ENCODE results near the gene POLR2H. TPM values are rescaled to one million over a fixed set of nuclear protein-coding genes. Genes with fewer than 3 reads are reported as not detected.

Gene POLR2H
- total and polyA plus RNA-seq, 8 donors, result 54.7 to 98.6 (median 85.3) TPM

- intact Hi-C loops (cut with DNase I), result no loop called here
- H3K27ac ChIP-seq, result no peak overlapping the region
- TF ChIP-seq, protein P1, sequence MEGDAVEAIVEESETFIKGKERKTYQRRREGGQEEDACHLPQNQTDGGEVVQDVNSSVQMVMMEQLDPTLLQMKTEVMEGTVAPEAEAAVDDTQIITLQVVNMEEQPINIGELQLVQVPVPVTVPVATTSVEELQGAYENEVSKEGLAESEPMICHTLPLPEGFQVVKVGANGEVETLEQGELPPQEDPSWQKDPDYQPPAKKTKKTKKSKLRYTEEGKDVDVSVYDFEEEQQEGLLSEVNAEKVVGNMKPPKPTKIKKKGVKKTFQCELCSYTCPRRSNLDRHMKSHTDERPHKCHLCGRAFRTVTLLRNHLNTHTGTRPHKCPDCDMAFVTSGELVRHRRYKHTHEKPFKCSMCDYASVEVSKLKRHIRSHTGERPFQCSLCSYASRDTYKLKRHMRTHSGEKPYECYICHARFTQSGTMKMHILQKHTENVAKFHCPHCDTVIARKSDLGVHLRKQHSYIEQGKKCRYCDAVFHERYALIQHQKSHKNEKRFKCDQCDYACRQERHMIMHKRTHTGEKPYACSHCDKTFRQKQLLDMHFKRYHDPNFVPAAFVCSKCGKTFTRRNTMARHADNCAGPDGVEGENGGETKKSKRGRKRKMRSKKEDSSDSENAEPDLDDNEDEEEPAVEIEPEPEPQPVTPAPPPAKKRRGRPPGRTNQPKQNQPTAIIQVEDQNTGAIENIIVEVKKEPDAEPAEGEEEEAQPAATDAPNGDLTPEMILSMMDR (IDR thresholded peaks at IDR 0.05), result no peak
- peaks cover 19 to 50% of the 10 kb centered on the region in 2 donors for H3K4me1 ChIP-seq
- no peaks in the 10 kb centered on the region for H3K27me3 ChIP-seq
- H3K36me3 ChIP-seq, result peaks cover 14 to 89% of the 10 kb centered on the region in 2 donors
- no peak for ATAC-seq
- H3K4me3 ChIP-seq, result no peak overlapping the region
- H3K9me3 ChIP-seq, result no peaks in the 10 kb centered on the region
- no peak for DNase-seq
Measured at GRCh38 chr3:184322731-184323487, 38.6 kb upstream of the POLR2H start.

GRCh38 chr3:184323696-184324095 lies 37.8 kb upstream of the POLR2H start:
- ATAC-seq (no peak), DNase-seq (no peak)
- Histone ChIP-seq H3K36me3 (peaks cover 18 to 89% of the 10 kb centered on the region in 2 donors), H3K4me3 (no peak overlapping the region), H3K27ac (no peak overlapping the region), H3K27me3 (no peaks in the 10 kb centered on the region), H3K4me1 (peaks cover 15 to 42% of the 10 kb centered on the region in 2 donors), H3K9me3 (no peaks in the 10 kb centered on the region)
- TF ChIP-seq, protein P1 (IDR thresholded peaks at IDR 0.05), result no peak
- intact Hi-C loops (cut with DNase I), result no loop called here

- ATAC-seq (no peak), DNase-seq (no peak)
- intact Hi-C loops (cut with DNase I), result no loop called here
- H3K27ac ChIP-seq, result no peak overlapping the region
- H3K27me3 ChIP-seq, result no peaks in the 10 kb centered on the region
- TF ChIP-seq, protein P1 (IDR thresholded peaks at IDR 0.05), result no peak
- peaks cover 22 to 100% of the 10 kb centered on the region in 2 donors for H3K36me3 ChIP-seq
- H3K4me3 ChIP-seq, result no peak overlapping the region
- H3K4me1 ChIP-seq, result peaks cover 3 to 28% of the 10 kb centered on the region in 2 donors
- no peaks in the 10 kb centered on the region for H3K9me3 ChIP-seq
Measured at GRCh38 chr3:184325269-184325668, 36.2 kb upstream of the POLR2H start.

GRCh38 chr3:184325715-184326369 lies 35.7 kb upstream of the POLR2H start:
- TF ChIP-seq, protein P1 (IDR thresholded peaks at IDR 0.05), result no peak
- H3K36me3 ChIP-seq, result peaks cover 23 to 100% of the 10 kb centered on the region in 2 donors
- DNase-seq (no peak), ATAC-seq (no peak)
- no peaks in the 10 kb centered on the region for H3K9me3 ChIP-seq
- H3K4me3 ChIP-seq, result no peak overlapping the region
- no peaks in the 10 kb centered on the region for H3K27me3 ChIP-seq
- intact Hi-C loops (cut with DNase I), result no loop called here
- H3K4me1 ChIP-seq, result peaks cover 0 to 23% of the 10 kb centered on the region in 2 donors
- H3K27ac ChIP-seq, result no peak overlapping the region

DNA sequence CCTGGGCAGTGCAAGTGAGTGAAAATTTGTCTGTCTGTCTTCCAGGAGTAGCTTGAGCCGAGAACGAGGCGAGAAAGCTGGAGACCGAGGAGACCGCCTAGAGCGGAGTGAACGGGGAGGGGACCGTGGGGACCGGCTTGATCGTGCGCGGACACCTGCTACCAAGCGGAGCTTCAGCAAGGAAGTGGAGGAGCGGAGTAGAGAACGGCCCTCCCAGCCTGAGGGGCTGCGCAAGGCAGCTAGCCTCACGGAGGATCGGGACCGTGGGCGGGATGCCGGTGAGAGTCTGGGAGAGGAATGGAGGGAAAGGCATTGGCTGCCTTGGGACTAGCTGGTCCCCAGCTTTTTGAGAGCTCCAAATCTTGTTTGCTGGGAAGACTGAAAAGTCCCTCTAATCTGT lies 34.3 kb upstream of the POLR2H start:
- ATAC-seq (no peak), DNase-seq (no peak)
- peaks cover 0 to 16% of the 10 kb centered on the region in 2 donors for H3K4me1 ChIP-seq
- no peaks in the 10 kb centered on the region for H3K27me3 ChIP-seq
- peaks cover 30 to 100% of the 10 kb centered on the region in 2 donors for H3K36me3 ChIP-seq
- TF ChIP-seq, protein P1 (IDR thresholded peaks at IDR 0.05), result no peak
- H3K9me3 ChIP-seq, result no peaks in the 10 kb centered on the region
- H3K27ac ChIP-seq, result no peak overlapping the region
- no peak overlapping the region for H3K4me3 ChIP-seq
- intact Hi-C loops (cut with DNase I), result no loop called here

Measured in left lung (tissue), 10 donors.